Measurements from ENCODE around the gene HS6ST3. TPM values are rescaled to one million over a fixed set of nuclear protein-coding genes. Genes with fewer than 3 reads are reported as not detected.

HS6ST3 gene
- total and polyA plus RNA-seq, 2 donors (not counting 3 experiments of a cell fraction or from before 2014, with no cell fraction given): 0.03 to 0.15 TPM

DNA sequence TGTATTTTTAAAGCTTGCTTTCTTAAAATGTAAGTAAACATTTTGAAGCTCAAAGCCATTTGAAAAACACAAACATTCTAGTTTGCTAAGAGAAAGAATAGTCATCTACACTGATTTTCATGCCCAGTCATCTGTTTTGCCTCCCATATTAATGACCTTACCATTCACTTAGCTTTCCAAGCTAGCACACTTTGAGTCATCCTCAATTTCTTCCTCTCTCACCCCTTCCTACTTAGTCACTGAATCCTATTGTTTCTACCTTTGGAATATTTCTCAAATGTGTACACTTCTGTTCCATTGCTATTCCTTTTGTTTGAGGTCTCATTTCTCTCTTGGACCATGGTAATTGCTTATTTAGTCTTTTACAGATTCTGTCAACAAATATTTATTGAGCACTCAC lies 7.3 kb upstream of the HS6ST3 start:
- Histone ChIP-seq H3K4me2 (ENCODE audit: insufficient read depth, low read length) (peak overlapping the region; percentile 30), H4K20me1 (replicated peaks; ENCODE audit: control insufficient read depth, extremely low read depth, insufficient read depth, low read length) (no peaks in the 10 kb centered on the region), H3K27ac (ENCODE audit: insufficient read depth, low read depth, low read length) (no peak overlapping the region), H3K79me2 (ENCODE audit: control insufficient read depth, insufficient read depth, low read length) (no peaks in the 10 kb centered on the region), H3K27me3 (ENCODE audit: control insufficient read depth in 2 of 2, insufficient read depth in 2 of 2, low read length in 2 of 2) (peaks cover 12% of the 10 kb centered on the region in 2 experiments), H3K9me3 (replicated peaks; ENCODE audit: control insufficient read depth, insufficient read depth, low read length) (no peaks in the 10 kb centered on the region), H3K4me3 (replicated peaks in 1 of 3; ENCODE audit: insufficient read depth in 1 of 3, low read depth in 1 of 3, low read length in 3 of 3) (no peak overlapping the region), H3K4me1 (ENCODE audit: control insufficient read depth, extremely low read depth, insufficient read depth, low read length) (peaks cover 7% of the 10 kb centered on the region), H2AFZ (ENCODE audit: low read depth, low read length) (no peak overlapping the region), H3K36me3 (ENCODE audit: control insufficient read depth in 2 of 2, extremely low read depth in 1 of 2, insufficient read depth in 2 of 2, low read length in 2 of 2) (no peaks in the 10 kb centered on the region), H3K9ac (replicated peaks; ENCODE audit: extremely low read depth, insufficient read depth, low read length) (no peak overlapping the region), H3K9me1 (replicated peaks; ENCODE audit: control insufficient read depth, extremely low read depth, insufficient read depth, low read length) (no peaks in the 10 kb centered on the region)
- intact Hi-C loops (cut with micrococcal nuclease) (no loop called here), dilution Hi-C loops (cut with MboI; ENCODE audit: extremely low pct_ligation_motif_present, low sequenced_read_pairs) (no loop called here)
- FAIRE-seq: peak; percentile 76
- TF ChIP-seq, protein P1, sequence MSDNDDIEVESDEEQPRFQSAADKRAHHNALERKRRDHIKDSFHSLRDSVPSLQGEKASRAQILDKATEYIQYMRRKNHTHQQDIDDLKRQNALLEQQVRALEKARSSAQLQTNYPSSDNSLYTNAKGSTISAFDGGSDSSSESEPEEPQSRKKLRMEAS (IDR thresholded peaks at IDR 0.05; ENCODE audit: insufficient read depth, insufficient read length): no peak
- peak; percentile 77 for TF ChIP-seq FOS (IDR thresholded peaks at IDR 0.05; ENCODE audit: borderline replicate concordance, insufficient read depth, low read length)
- ChIA-PET POLR2A (interaction anchor here (0.9 kb wide), 1 partner anchor 29 kb away, joined by 3 read pairs; the partner anchor contains the start of gene UGGT2), CTCF (interaction anchor here (0.8 to 2.8 kb wide), 4 partner anchors 8 to 62 kb away, joined by 3 to 10 read pairs (median 6); no protein-coding TSS in a partner anchor)
- peak; percentile 41 for DNase-seq (ENCODE audit: low read depth, low spot score)
- BruUV-seq (replicated peaks): no TSS peak

DNA sequence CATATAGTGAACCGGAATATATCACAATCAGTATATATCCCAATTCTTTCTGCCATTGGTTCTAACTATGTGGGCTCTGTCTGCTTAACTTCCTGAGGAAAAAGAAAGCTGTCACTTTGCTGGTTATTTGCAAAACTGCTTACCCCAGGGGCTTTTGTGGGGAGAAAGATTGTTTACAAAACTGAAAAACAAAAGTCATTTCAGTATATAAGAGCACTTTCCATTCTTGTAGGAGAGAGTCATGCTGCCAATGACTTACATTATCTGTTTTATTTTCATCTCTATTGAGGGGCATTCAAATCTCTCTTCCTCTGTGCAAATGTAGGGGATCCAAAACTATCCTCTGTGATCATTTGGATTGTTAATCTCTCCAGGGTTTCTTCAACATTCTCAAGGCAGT lies 3.2 kb upstream of the HS6ST3 start:
- Histone ChIP-seq H3K9me1 (replicated peaks; ENCODE audit: control insufficient read depth, extremely low read depth, insufficient read depth, low read length) (no peaks in the 10 kb centered on the region), H3K27me3 (ENCODE audit: control insufficient read depth in 2 of 2, insufficient read depth in 2 of 2, low read length in 2 of 2) (peaks cover 34 to 36% of the 10 kb centered on the region in 2 experiments), H3K4me1 (ENCODE audit: control insufficient read depth, extremely low read depth, insufficient read depth, low read length) (peaks cover 12% of the 10 kb centered on the region), H3K36me3 (ENCODE audit: control insufficient read depth in 2 of 2, extremely low read depth in 1 of 2, insufficient read depth in 2 of 2, low read length in 2 of 2) (no peaks in the 10 kb centered on the region), H3K4me2 (ENCODE audit: insufficient read depth, low read length) (no peak overlapping the region), H2AFZ (ENCODE audit: low read depth, low read length) (no peak overlapping the region), H3K27ac (ENCODE audit: insufficient read depth, low read depth, low read length) (no peak overlapping the region), H3K4me3 (replicated peaks in 1 of 3; ENCODE audit: insufficient read depth in 1 of 3, low read depth in 1 of 3, low read length in 3 of 3) (no peak overlapping the region), H3K79me2 (ENCODE audit: control insufficient read depth, insufficient read depth, low read length) (no peaks in the 10 kb centered on the region), H3K9ac (replicated peaks; ENCODE audit: extremely low read depth, insufficient read depth, low read length) (no peak overlapping the region), H4K20me1 (replicated peaks; ENCODE audit: control insufficient read depth, extremely low read depth, insufficient read depth, low read length) (no peaks in the 10 kb centered on the region), H3K9me3 (replicated peaks; ENCODE audit: control insufficient read depth, insufficient read depth, low read length) (no peaks in the 10 kb centered on the region)
- FAIRE-seq (no peak), DNase-seq (ENCODE audit: low read depth, low spot score) (no peak)
- dilution Hi-C loops (cut with MboI; ENCODE audit: extremely low pct_ligation_motif_present, low sequenced_read_pairs): no loop called here
- intact Hi-C loops (cut with micrococcal nuclease): no loop called here
- TF ChIP-seq POLR2A (IDR thresholded peaks at IDR 0.05; ENCODE audit: low read depth, low read length) (no peak), GATA2 (IDR thresholded peaks at IDR 0.05; ENCODE audit: insufficient read depth, insufficient read length, low read depth, low read length) (no peak), POLR2AphosphoS5 (IDR thresholded peaks at IDR 0.05; ENCODE audit: insufficient read depth, low read depth, low read length) (no peak), MYC (IDR thresholded peaks at IDR 0.05; ENCODE audit: low read depth, low read length) (no peak), EZH2 (IDR thresholded peaks at IDR 0.05; ENCODE audit: borderline replicate concordance, low read depth, low read length, severe bottlenecking) (no peak), JUN (IDR thresholded peaks at IDR 0.05; ENCODE audit: borderline replicate concordance, insufficient read depth, insufficient read length, low read depth) (no peak), FOS (IDR thresholded peaks at IDR 0.05; ENCODE audit: borderline replicate concordance, insufficient read depth, low read length) (no peak)
- TF ChIP-seq, protein P1 (IDR thresholded peaks at IDR 0.05; ENCODE audit: insufficient read depth, insufficient read length): no peak
- TF ChIP-seq, protein P2, sequence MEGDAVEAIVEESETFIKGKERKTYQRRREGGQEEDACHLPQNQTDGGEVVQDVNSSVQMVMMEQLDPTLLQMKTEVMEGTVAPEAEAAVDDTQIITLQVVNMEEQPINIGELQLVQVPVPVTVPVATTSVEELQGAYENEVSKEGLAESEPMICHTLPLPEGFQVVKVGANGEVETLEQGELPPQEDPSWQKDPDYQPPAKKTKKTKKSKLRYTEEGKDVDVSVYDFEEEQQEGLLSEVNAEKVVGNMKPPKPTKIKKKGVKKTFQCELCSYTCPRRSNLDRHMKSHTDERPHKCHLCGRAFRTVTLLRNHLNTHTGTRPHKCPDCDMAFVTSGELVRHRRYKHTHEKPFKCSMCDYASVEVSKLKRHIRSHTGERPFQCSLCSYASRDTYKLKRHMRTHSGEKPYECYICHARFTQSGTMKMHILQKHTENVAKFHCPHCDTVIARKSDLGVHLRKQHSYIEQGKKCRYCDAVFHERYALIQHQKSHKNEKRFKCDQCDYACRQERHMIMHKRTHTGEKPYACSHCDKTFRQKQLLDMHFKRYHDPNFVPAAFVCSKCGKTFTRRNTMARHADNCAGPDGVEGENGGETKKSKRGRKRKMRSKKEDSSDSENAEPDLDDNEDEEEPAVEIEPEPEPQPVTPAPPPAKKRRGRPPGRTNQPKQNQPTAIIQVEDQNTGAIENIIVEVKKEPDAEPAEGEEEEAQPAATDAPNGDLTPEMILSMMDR (IDR thresholded peaks at IDR 0.05; ENCODE audit: extremely low read depth in 1 of 2, insufficient read depth in 1 of 2, low read depth in 1 of 2, low read length in 2 of 2): no peak
- POLR2A ChIA-PET: no interaction called here
- no TSS peak for BruUV-seq (replicated peaks)
- CTCF ChIA-PET: interaction anchor here (0.6 to 1.2 kb wide), 2 partner anchors 9 to 34 kb away, joined by 3 to 4 read pairs; partner anchors contain the start of gene UGGT2

All from endothelial cell of umbilical vein (primary cell).